HG03457 (cell line): ENCODE data around the gene KIF13A.
"Not testable (repeated sequence)": the region's sequence is repeated elsewhere in the genome, so short reads cannot be mapped to it uniquely, and the experiment has no call there.

Source experiments
- ATAC-seq: cut with Tn5 transposase; IDR thresholded peaks from one replicate; pipeline ENCODE4 v1.9.1; 2021; ENCODE audit warnings: moderate number of reproducible peaks; ENCODE audit not compliant: unreplicated experiment

Gene KIF13A

GRCh38 chr6:17971128-17972073 is 16.0 kb downstream of the KIF13A start:
- no peak for ATAC-seq

GRCh38 chr6:17968876-17969275 is 18.6 kb downstream of the KIF13A start:
- ATAC-seq = no peak

- no peak for ATAC-seq
These were observed 19.5 kb downstream of the KIF13A start for GRCh38 chr6:17967668-17968518.

DNA sequence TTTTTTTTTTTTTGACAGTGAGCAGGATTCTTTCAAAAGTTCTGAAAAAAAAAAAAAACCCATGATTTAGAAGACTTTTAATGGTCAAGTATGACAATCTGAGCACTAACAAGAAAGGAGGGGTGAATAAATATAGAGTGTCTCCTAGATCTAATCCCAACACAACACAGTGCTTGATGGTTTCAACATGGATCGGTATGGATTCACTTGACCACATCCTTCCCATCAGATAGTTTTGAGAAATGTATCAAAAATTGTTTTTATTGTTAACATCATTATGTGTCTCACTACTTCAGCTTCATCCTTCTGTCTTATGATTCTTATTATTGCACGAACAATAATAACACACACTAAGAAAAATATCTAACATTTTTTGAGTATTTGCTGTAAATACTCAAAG is 21.0 kb downstream of the KIF13A start:
- no peak for ATAC-seq

DNA sequence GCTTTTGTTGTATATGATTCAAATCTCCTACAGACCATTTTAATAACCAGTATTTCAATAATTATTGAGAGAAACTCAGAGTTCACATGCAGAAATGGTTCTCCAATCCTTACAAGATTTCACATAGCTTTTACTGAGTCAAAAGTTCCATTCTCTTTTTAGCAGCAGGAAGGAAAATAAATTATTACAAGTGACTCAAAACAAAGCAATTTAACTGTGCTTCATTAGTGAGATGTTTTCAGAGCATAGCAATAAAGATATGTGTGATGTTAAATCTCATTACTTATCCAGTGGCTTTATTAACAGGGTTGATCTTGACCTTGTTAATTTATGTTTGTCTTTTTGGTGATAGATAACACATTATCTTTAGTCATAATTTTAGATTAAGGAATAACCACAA is 22.0 kb downstream of the KIF13A start:
- no peak for ATAC-seq

DNA sequence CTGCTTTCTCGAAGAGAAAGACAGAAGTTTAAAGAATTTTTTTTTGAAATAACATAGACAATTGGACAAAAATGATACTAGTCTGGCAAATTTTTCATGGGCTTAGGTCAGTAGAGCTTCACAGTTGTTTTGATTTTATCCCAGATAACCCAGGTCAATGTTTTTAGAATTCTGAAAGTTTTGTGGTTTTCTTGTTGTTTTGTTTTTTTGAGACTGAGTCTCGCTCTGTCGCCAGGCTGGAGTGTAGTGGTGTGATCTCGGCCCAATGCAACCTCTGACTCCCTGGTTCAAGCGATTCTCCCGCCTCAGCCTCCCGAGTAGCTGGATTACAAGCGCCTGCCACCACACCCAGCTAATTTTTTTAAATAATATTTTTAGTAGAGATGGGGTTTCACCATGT is 22.8 kb downstream of the KIF13A start:
- ATAC-seq = no peak

GRCh38 chr6:17962436-17963031 is 24.9 kb downstream of the KIF13A start:
- no peak for ATAC-seq

DNA sequence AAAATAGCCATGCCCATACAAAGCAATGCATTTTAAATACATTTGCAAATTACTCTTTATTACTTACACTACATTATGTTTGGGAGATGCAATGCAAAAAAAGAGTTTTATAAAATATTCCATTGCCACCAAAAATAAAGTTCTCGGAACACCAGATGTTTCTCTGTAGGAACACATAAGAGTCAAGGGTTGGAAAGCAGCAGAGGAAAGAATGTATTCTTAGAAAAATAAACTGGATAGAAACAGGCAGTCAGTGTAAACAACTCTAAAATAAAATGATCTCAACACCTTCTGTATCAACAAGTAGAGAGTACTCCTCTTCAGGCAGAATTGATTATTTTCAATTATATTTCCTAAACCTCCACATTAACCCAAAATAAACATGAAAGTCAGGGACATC is 28.1 kb downstream of the KIF13A start:
- ATAC-seq = no peak

DNA sequence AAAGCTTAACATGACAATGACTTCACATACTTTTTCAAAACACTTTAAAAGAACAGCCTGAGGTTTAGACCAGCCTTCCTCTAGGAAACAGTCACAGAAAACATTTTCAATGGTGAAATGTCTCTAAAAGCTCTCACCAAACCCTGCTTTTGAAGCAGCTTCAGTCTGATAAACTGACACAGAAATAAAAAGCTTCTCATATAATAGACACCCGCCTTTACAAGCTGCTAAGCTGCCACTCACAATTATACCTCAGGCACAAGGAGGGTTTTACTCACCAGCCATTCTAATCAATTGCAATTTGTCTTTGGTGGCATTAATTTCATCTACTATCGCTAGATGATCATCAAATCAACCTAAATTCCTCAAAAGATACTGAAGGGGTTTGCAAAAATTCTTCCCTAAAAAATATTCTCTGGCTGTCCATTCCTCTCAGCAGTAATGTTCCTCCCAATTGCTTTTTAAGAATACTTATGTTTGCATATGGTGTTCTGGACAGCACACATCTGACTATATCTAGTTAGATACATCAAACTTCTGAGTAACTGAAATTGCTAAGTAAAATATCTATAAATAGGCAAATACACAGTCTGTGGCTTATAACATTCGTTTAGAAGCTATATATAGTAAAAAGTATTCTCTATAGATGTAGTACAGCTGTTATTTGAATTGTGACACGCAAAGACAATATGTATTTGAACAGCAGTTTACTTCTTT is 29.4 kb downstream of the KIF13A start:
- ATAC-seq = no peak

DNA sequence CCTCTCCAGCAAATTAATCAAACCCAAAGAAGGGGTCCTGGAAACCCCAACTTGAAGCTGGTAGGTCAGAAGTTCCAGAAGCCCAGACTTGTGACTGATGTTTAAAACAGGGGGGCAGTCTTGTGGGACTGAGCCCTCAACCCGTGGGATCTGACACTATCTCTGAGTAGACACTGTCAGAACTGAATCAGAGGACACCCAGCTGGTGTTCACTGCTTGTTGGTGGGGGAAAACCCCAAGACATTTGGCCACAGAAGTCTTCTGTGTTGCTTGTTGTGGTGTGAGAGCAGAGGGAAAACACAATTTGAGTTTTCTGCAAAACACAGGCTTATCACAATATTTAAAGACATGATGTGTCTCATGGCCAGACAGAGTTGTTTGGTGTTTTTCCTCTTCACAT is 29.9 kb downstream of the KIF13A start:
- no peak for ATAC-seq

DNA sequence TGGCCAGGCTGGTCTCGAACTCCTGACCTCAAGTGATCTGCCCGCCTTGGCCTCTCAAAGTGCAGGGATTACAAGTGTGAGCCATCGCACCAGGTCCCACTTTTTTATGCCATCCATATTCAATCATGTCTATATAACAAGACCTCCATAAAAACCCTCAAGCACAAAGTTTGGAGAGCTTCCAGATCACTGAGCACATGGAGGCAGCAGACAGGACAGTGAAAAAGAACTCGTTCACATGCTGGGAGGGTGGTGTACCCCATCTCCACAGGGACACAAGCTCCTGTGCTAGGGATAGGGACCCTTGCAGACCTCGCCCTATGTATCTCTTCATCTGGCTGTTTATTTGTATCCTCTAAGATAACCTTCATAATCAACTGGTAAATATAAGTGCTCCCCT is 30.3 kb downstream of the KIF13A start:
- no peak for ATAC-seq

DNA sequence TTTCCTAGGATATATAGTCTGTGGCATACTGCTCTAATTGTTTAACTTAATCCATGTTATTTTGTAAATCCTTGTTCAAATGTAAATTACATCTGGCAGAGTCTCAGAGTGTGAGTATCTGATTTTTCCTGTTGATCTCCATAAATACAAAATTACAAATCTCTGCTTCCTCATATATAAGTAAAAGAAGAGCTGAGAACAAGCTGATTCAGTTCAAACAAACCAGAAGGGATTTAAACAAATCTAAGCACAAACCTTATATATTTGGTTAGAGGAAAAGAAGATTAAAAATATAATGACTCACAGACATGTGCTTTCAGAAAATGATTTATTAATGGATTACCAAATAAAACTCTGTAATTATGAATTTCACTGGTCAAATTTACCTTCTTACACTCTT is 37.3 kb downstream of the KIF13A start:
- ATAC-seq = no peak

DNA sequence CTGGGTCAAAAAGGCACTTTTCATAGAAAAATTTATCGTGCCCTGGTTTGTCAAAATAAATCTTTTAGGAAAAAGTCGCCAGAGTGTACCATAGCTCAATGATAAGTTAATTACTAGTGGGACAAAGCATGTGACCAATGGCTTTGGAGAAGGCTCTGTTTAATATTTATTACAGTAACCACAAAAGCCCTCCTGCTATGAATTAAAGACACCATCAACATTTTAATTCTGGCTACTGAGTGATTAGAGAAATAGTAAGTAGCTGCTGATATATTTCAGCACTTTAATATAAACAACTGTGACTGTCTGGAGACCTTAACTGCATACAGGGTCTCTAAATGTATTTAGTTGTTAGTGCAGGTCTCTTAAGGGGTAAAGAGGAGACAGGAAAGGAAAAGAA is 38.3 kb downstream of the KIF13A start:
- ATAC-seq = no peak

- ATAC-seq = no peak
These were observed 38.7 kb downstream of the KIF13A start for GRCh38 chr6:17948725-17949124.

DNA sequence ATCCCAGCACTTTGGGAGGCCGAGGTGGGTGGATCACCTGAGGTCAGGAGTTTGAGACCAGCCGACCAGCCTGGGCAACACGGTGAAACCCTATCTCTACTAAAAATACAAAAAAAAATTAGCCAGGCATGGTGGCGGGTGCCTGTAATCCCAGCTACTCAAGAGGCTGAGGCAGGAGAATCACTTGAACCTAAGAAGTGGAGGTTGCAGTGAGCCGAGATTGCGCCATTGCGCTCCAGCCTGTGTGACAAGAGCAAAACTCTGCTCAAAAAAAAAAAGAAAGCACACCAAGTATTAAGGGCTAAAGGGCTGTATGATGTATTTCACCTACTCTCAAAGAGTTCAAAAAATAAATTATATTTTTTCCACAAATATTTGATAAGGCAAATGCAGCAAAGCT is 39.9 kb downstream of the KIF13A start:
- ATAC-seq = not testable (repeated sequence)

- no peak for ATAC-seq
These were observed 41.9 kb downstream of the KIF13A start for GRCh38 chr6:17945575-17945974.

- no peak for ATAC-seq
These were observed 42.3 kb downstream of the KIF13A start for GRCh38 chr6:17945111-17945510.

DNA sequence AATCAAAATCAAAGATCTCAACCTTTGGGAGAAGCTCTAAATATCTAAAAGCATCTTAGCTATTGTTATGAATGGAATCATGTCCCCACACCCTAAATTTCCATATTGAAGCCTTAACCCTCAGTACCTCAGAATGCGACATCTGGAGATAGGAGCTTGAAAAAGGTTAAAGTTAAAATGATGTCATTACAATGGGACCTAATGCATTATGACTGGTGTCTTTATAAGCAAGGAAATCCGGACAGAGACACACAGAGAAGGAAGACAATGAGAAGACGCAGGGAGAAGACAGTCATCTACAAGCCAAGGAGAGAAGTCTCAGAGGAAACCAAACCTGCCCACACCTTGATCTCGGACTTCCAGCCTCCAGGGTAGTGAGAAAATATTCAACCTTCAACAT is 46.1 kb downstream of the KIF13A start:
- no peak for ATAC-seq

- ATAC-seq = no peak
These were observed 47.2 kb downstream of the KIF13A start for GRCh38 chr6:17940151-17940792.

GRCh38 chr6:17938901-17939300 is 48.5 kb downstream of the KIF13A start:
- ATAC-seq = no peak
